Esophagus muscularis mucosa (tissue), 4 donors: ENCODE measurements around the gene CNOT10. TPM values are rescaled to one million over a fixed set of nuclear protein-coding genes. Genes with fewer than 3 reads are reported as not detected.

ENCODE experiments used
- DNase-seq: peaks from one replicate; pipeline ENCODE4 v3.0.0-alpha.2; 2017; ENCODE audit errors: extremely low spot score
- H3K27ac ChIP-seq, 4 donors: fragments of 200-600 bp; sonication (generic); replicated peaks in 1 of 4; 1 replicate in 3 of 4; 2 replicates in 1 of 4; pipeline ENCODE4 v1.5.1; 2016 to 2019; ENCODE audit warnings: mild to moderate bottlenecking in 1 of 4
- H3K27me3 ChIP-seq, 4 donors: fragments of 200-600 bp; sonication (generic); one replicate each; pipeline versions ENCODE4 v1.5.1 to v1.6.0; 2016 to 2019
- H3K36me3 ChIP-seq, 4 donors: fragments of 200-600 bp; sonication (generic); one replicate each; pipeline ENCODE4 v1.5.1; 2016 to 2019
- H3K4me1 ChIP-seq, 4 donors: fragments of 200-600 bp; sonication (generic); one replicate each; pipeline ENCODE4 v1.5.1; 2016 to 2019
- H3K4me3 ChIP-seq, 4 donors: fragments of 200-600 bp; sonication (generic); 1 replicate in 2 of 4; 2 replicates in 2 of 4; pipeline ENCODE4 v1.5.1; 2016 to 2019; ENCODE audit warnings: mild to moderate bottlenecking in 4 of 4, moderate library complexity in 1 of 4
- H3K9me3 ChIP-seq, 4 donors: fragments of 200-600 bp; sonication (generic); 1 replicate in 3 of 4; 2 replicates in 1 of 4; pipeline ENCODE4 v1.5.1; 2016 to 2019
- CTCF ChIP-seq, 3 experiments: fragments of 200-600 bp in 2 of 3; fragments of 450-650 bp in 1 of 3; sonication (generic) in 2 of 3; IDR thresholded peaks; one replicate each; pipeline ENCODE4 v1.5.1; 2017 to 2019; ENCODE audit warnings: antibody characterized with exemption in 3 of 3, mild to moderate bottlenecking in 2 of 3, moderate library complexity in 1 of 3
- EP300 ChIP-seq: sonication (generic); formaldehyde crosslinking; IDR thresholded peaks from one replicate; pipeline ENCODE4 v1.6.1; 2017; ENCODE audit warnings: antibody characterized with exemption
- POLR2A ChIP-seq: fragments of 450-650 bp; IDR thresholded peaks from one replicate; pipeline ENCODE4 v1.6.1; 2017; ENCODE audit warnings: antibody characterized with exemption, moderate library complexity, mild to moderate bottlenecking, low read depth
- POLR2AphosphoS5 ChIP-seq, 2 donors: sonication (generic); formaldehyde crosslinking; IDR thresholded peaks; one replicate each; pipeline ENCODE4 v1.6.1; 2017; ENCODE audit warnings: antibody characterized with exemption in 2 of 2
- WGBS: methylation state at CpG from one replicate; pipeline ENCODE4 v1.1.5; 2018; 5-methylcytosine and 5-hydroxymethylcytosine counted together
- intact Hi-C: fragments of 100-400 bp; cut with DNase I; formaldehyde crosslinking; loops from one replicate; pipeline ENCODE4 v1.15.1; 2023
- total RNA-seq, 4 donors: library from RNA; depleted of rRNA; stranded (reverse); fragments of >200 nt; gene quantifications; one replicate each; pipeline versions ENCODE4 v1.1.0 to v1.2.1, GENCODE V29; 2016

CNOT10 gene
- total RNA-seq, 4 donors from 2014 or later: 10.8 to 16.8 (median 15.4) TPM

DNA sequence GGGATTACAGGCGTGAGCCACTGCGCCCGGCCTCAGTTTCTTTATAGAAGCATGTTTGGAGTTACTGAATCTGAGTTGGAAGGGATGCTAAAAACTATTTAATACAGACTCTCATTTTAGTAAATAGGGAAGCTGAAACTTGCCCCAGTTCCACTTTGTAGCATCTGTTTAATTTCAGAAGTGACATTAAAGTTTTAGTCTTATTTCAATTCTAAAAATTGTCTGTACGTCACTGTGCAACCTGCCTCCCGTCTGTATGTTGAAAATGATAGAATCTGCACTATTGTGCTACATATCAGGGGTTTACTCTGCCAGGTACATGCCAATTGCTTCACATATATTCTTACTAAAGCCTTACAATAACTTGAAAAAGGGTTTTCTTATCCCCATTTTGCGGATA is 15.3 kb downstream of the CNOT10 start:
- 59% methylated on average over 6 of the region's 6 CpGs for WGBS

GRCh38 chr3:32703491-32703972 is 18.5 kb downstream of the CNOT10 start:
- peaks cover 0 to 14% (median 10%) of the 10 kb centered on the region in 4 donors for H3K4me1 ChIP-seq
- no peaks in the 10 kb centered on the region for H3K27me3 ChIP-seq
- TF ChIP-seq EP300 (no peak), CTCF (IDR thresholded peaks at IDR 0.05) (no peak), POLR2AphosphoS5 (IDR thresholded peaks at IDR 0.05) (no peak), POLR2A (no peak)
- WGBS: 93% methylated on average over 1 of the region's 1 CpG
- DNase-seq: no peak
- no peak overlapping the region for H3K27ac ChIP-seq
- H3K9me3 ChIP-seq: no peaks in the 10 kb centered on the region
- intact Hi-C loops: no loop called here
- H3K36me3 ChIP-seq: no peaks in the 10 kb centered on the region
- H3K4me3 ChIP-seq: no peak overlapping the region

More for the DNA sequence above, 15.3 kb downstream of the CNOT10 start:
- H3K36me3 ChIP-seq: no peaks in the 10 kb centered on the region
- no peak overlapping the region for H3K4me3 ChIP-seq
- no peak overlapping the region for H3K27ac ChIP-seq
- H3K9me3 ChIP-seq: no peaks in the 10 kb centered on the region
- H3K27me3 ChIP-seq: no peaks in the 10 kb centered on the region
- peaks cover 0 to 5% (median 0%) of the 10 kb centered on the region in 4 donors for H3K4me1 ChIP-seq
- intact Hi-C loops: no loop called here
- no peak for DNase-seq
- TF ChIP-seq POLR2A (no peak), EP300 (no peak), POLR2AphosphoS5 (IDR thresholded peaks at IDR 0.05) (no peak), CTCF (IDR thresholded peaks at IDR 0.05) (no peak)

- H3K4me3 ChIP-seq: no peak overlapping the region
- H3K27ac ChIP-seq: no peak overlapping the region
- no peaks in the 10 kb centered on the region for H3K27me3 ChIP-seq
- H3K4me1 ChIP-seq: peaks cover 0 to 14% (median 9%) of the 10 kb centered on the region in 4 donors
- H3K9me3 ChIP-seq: no peaks in the 10 kb centered on the region
- intact Hi-C loops: no loop called here
- 77% methylated on average over 2 of the region's 2 CpGs for WGBS
- H3K36me3 ChIP-seq: peaks cover 1 to 11% (median 9%) of the 10 kb centered on the region in 4 donors
- TF ChIP-seq POLR2A: no peak
- no peak for TF ChIP-seq CTCF (IDR thresholded peaks at IDR 0.05)
- no peak for DNase-seq
Measured at GRCh38 chr3:32705232-32705631, 20.2 kb downstream of the CNOT10 start.

DNA sequence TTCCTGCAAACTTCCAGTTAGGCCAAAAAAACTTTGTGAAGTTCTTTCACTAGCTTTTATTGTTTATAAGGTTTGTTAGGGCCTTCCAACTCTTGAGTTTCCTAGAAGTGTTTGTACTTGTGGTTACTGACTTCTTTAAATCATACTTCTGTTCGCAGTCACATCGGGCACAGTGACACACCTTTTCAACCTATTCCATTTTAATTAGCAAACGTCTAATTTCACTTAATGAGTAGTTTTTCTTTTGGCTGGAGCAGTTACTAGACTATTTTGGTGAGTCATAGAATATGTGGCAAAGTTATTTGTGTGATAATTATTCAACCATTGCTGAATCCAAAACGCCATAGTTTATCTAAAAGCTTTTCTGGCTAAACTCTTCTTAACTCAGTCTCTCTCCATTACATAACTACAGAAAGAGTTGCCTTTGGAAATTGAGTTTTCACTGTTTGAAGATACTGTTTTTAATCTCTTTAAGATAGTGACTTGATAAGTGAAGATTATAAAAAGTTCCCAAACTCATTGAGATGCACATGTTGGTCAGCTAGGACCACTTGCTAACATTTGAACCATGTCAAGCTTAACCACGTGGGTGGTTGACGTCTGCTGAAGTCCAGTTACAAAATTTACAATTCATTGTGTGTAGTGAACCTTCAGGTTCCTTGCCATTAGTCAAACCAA is 21.5 kb downstream of the CNOT10 start:
- Histone ChIP-seq H3K27me3 (no peaks in the 10 kb centered on the region), H3K9me3 (no peaks in the 10 kb centered on the region), H3K4me3 (no peak overlapping the region), H3K27ac (peak overlapping the region in 1 of 4 donors; percentile 11), H3K36me3 (peaks cover 10 to 24% (median 17%) of the 10 kb centered on the region in 4 donors), H3K4me1 (peaks cover 0 to 14% (median 7%) of the 10 kb centered on the region in 4 donors)
- 66% methylated on average over 6 of the region's 6 CpGs for WGBS
- TF ChIP-seq EP300 (no peak), CTCF (IDR thresholded peaks at IDR 0.05) (no peak), POLR2A (no peak), POLR2AphosphoS5 (IDR thresholded peaks at IDR 0.05) (no peak)
- intact Hi-C loops: no loop called here
- no peak for DNase-seq

DNA sequence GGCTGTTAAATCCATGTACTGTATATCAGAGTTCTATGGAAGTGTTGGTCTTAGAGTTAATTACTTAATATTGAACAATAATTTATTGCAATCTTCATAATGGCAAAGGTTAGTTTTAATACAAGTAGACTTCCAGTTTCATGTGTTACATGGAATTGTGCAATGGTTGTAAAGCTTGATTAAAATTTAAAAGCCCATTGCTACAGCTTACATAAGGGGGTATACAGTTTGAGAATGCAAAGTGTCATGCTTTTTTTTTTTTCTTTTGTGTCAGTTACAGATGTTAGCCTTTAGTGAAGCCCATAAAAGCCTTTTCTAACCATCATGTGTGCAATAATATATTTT is 22.0 kb downstream of the CNOT10 start:
- no peaks in the 10 kb centered on the region for H3K27me3 ChIP-seq
- no peak for DNase-seq
- H3K4me3 ChIP-seq: no peak overlapping the region
- TF ChIP-seq POLR2A (no peak), POLR2AphosphoS5 (IDR thresholded peaks at IDR 0.05) (no peak), CTCF (IDR thresholded peaks at IDR 0.05) (no peak), EP300 (no peak)
- intact Hi-C loops: no loop called here
- H3K27ac ChIP-seq: no peak overlapping the region
- H3K36me3 ChIP-seq: peaks cover 10 to 29% (median 19%) of the 10 kb centered on the region in 4 donors
- H3K4me1 ChIP-seq: peaks cover 0 to 14% (median 7%) of the 10 kb centered on the region in 4 donors
- no peaks in the 10 kb centered on the region for H3K9me3 ChIP-seq
